K562 (cell line): ENCODE measurements around the gene NAA50. TPM values are rescaled to one million over a fixed set of nuclear protein-coding genes. Genes with fewer than 3 reads are reported as not detected.
A peak's percentile ranks its signal among the peaks of the same experiment; 100 is the strongest.

ENCODE experiments used
- ARID3B ChIP-seq: fragments of 250-450 bp; sonication (Bioruptor Pico); IDR thresholded peaks from 2 replicates; pipeline ENCODE4 v1.4.0; 2020; ENCODE audit warnings: borderline replicate concordance
- BRD9 ChIP-seq: fragments of 450-650 bp; IDR thresholded peaks from 2 replicates; pipeline ENCODE4 v1.6.1; 2018; ENCODE audit warnings: low read depth; ENCODE audit not compliant: partially characterized antibody
- CBX2 ChIP-seq: fragments of 200-600 bp; sonication (generic); IDR thresholded peaks from one replicate; pipeline ENCODE4 v1.6.1; 2012; ENCODE audit warnings: mild to moderate bottlenecking, low read length, inconsistent platforms; ENCODE audit not compliant: insufficient read depth, poor library complexity, severe bottlenecking
- CTCFL ChIP-seq: IDR thresholded peaks from 2 replicates; pipeline ENCODE4 v1.6.1; 2011; ENCODE audit warnings: borderline replicate concordance, low read depth, mild to moderate bottlenecking, moderate library complexity, low read length; ENCODE audit not compliant: insufficient read depth, poor library complexity, severe bottlenecking
- E2F3 ChIP-seq: fragments of 250-450 bp; sonication (Bioruptor Pico); IDR thresholded peaks from 2 replicates; pipeline ENCODE4 v1.4.0; 2020; ENCODE audit warnings: mild to moderate bottlenecking
- E4F1 ChIP-seq: fragments of 250-450 bp; sonication (Bioruptor Pico); IDR thresholded peaks from 2 replicates; pipeline ENCODE4 v1.5.0; 2021; ENCODE audit warnings: mild to moderate bottlenecking, borderline replicate concordance
- FOXP1 ChIP-seq: sonication (generic); formaldehyde crosslinking; IDR thresholded peaks from 2 replicates; pipeline ENCODE4 v1.8.0; 2022; ENCODE audit warnings: mild to moderate bottlenecking, missing genetic modification reagents
- KLF1 ChIP-seq: fragments of 450-650 bp; IDR thresholded peaks from 2 replicates; pipeline ENCODE4 v1.6.1; 2016; ENCODE audit warnings: missing genetic modification characterization, missing compliant biosample characterization
- NCOA2 ChIP-seq, 2 experiments: fragments of 450-650 bp; IDR thresholded peaks; 2 replicates each; pipeline ENCODE4 v1.6.1; 2018; ENCODE audit warnings: mild to moderate bottlenecking in 2 of 2, moderate library complexity in 1 of 2; ENCODE audit not compliant: partially characterized antibody in 2 of 2
- NFE2 ChIP-seq: IDR thresholded peaks from 2 replicates; pipeline ENCODE4 v1.6.1; 2014; ENCODE audit warnings: antibody characterized with exemption, low read depth
- NR0B1 ChIP-seq: fragments of 450-650 bp; IDR thresholded peaks from one replicate; pipeline ENCODE4 v1.6.1; 2018; ENCODE audit warnings: mild to moderate bottlenecking, moderate library complexity; ENCODE audit not compliant: partially characterized antibody
- SMC3 ChIP-seq: conservative IDR thresholded peaks from 2 replicates; pipeline ENCODE4 v1.6.1; 2011; ENCODE audit warnings: low read depth, low read length, improper control_type of control experiment; ENCODE audit not compliant: insufficient read depth
- SOX6 ChIP-seq: fragments of 450-650 bp; IDR thresholded peaks from 2 replicates; pipeline ENCODE4 v1.6.1; 2014; ENCODE audit warnings: mild to moderate bottlenecking
- SRSF3 ChIP-seq: fragments of 200-400 bp; formaldehyde crosslinking; IDR thresholded peaks from 2 replicates; pipeline ENCODE4 v1.6.1; 2016; ENCODE audit warnings: mild to moderate bottlenecking, low read length, moderate library complexity; ENCODE audit not compliant: insufficient read depth
- TEAD2 ChIP-seq: fragments of 450-650 bp; IDR thresholded peaks from 2 replicates; pipeline ENCODE4 v1.6.1; 2016; ENCODE audit warnings: missing genetic modification characterization, control low read depth, missing compliant biosample characterization
- ZNF140 ChIP-seq: fragments of 250-450 bp; sonication (Bioruptor Pico); IDR thresholded peaks from 2 replicates; pipeline ENCODE4 v1.8.0; 2021; ENCODE audit warnings: moderate library complexity, mild to moderate bottlenecking, inconsistent platforms
- ZNF146 ChIP-seq: IDR thresholded peaks from one replicate; pipeline ENCODE4 v1.6.1; 2018; ENCODE audit warnings: missing compliant biosample characterization; ENCODE audit not compliant: unreplicated experiment
- ZNF431 ChIP-seq: sonication (generic); formaldehyde crosslinking; IDR thresholded peaks from 2 replicates; pipeline ENCODE4 v1.8.0; 2022; ENCODE audit warnings: mild to moderate bottlenecking, missing genetic modification reagents
- ZNF444 ChIP-seq: fragments of 250-450 bp; sonication (Bioruptor Pico); IDR thresholded peaks from 2 replicates; pipeline ENCODE4 v1.4.0; 2020; ENCODE audit warnings: mild to moderate bottlenecking, moderate library complexity
- ZNF507 ChIP-seq: conservative IDR thresholded peaks from 2 replicates; pipeline ENCODE4 v1.6.1; 2017; ENCODE audit warnings: missing genetic modification characterization, missing compliant biosample characterization
- ZNF584 ChIP-seq: fragments of 200-800 bp; sonication (Bioruptor generic); IDR thresholded peaks from 2 replicates; pipeline ENCODE4 v1.6.1; 2016; ENCODE audit warnings: low read depth, mild to moderate bottlenecking, missing genetic modification characterization, missing compliant biosample characterization
- polyA plus RNA-seq, 8 experiments: library from polyadenylated mRNA; depleted of rRNA in 4 of 8; stranded (reverse) in 5 of 8; unstranded in 3 of 8; fragments of >200 nt; fragmentation: Nextera tagmentation in 2 of 8; fragmentation: Illumina TruSeq in 1 of 8; extraction: Ambion mirVana in 2 of 8; extraction: Trizol in 1 of 8; gene quantifications; 2 replicates each; pipeline versions ENCODE4 v1.2.1 to v1.2.3, GENCODE V29; 2011 to 2014; ENCODE audit warnings: inconsistent platforms in 1 of 8, missing spikeins in 1 of 8
- total RNA-seq, 7 experiments: library from RNA; depleted of rRNA in 6 of 7; stranded (reverse); fragments of >200 nt in 6 of 7; fragmentation: Illumina TruSeq in 2 of 7; extraction: Trizol in 2 of 7; gene quantifications; 2 replicates each; pipeline versions ENCODE4 v1.2.1 to v1.2.3, GENCODE V29; 2011 to 2021; ENCODE audit warnings: low replicate concordance in 1 of 7

Gene NAA50
- total and polyA plus RNA-seq, 9 of the 15 experiments (the other 6 are each of a cell fraction or from before 2014, with no cell fraction given), result 40.0 to 301 (median 112) TPM

- TF ChIP-seq CTCFL, result no peak
- TF ChIP-seq NR0B1, result no peak
- 0 out of 2 replicates have a peak, but pooled peaks have one; percentile 35 for TF ChIP-seq ARID3B
- TF ChIP-seq ZNF444 (CRISPR knock-in tag), result no peak
- TF ChIP-seq NCOA2 (IDR thresholded peaks at IDR 0.05; ENCODE audit: partially characterized antibody in 2 of 2), result no peak
- peak; percentile 17 for TF ChIP-seq BRD9
- no peak for TF ChIP-seq ZNF584
- TF ChIP-seq SOX6, result no peak
- no peak for TF ChIP-seq ZNF507
- no peak for TF ChIP-seq CBX2
- TF ChIP-seq E2F3 (CRISPR knock-in tag), result no peak
- peak; percentile 70; the same call in 1 of the 2 replicates for TF ChIP-seq TEAD2 (tag)
- no peak for TF ChIP-seq ZNF431 (CRISPR knock-in tag)
- TF ChIP-seq FOXP1 (CRISPR knock-in tag), result no peak
- TF ChIP-seq SRSF3, result no peak
- TF ChIP-seq E4F1 (CRISPR knock-in tag), result no peak
- no peak for TF ChIP-seq KLF1 (tag)
- no peak for TF ChIP-seq ZNF146 (CRISPR knock-in tag)
- no peak for TF ChIP-seq NFE2
- no peak for TF ChIP-seq ZNF140 (CRISPR knock-in tag)
- TF ChIP-seq SMC3, result no peak
These were observed 666 bp upstream of the NAA50 start, which contains the start of gene ATP6V1A (continued) for GRCh38 chr3:113746548-113747282.
